ENCODE results near the gene ZNF12.
"Not testable (repeated sequence)": the region's sequence is repeated elsewhere in the genome, so short reads cannot be mapped to it uniquely, and the experiment has no call there.

The ZNF12 gene

DNA sequence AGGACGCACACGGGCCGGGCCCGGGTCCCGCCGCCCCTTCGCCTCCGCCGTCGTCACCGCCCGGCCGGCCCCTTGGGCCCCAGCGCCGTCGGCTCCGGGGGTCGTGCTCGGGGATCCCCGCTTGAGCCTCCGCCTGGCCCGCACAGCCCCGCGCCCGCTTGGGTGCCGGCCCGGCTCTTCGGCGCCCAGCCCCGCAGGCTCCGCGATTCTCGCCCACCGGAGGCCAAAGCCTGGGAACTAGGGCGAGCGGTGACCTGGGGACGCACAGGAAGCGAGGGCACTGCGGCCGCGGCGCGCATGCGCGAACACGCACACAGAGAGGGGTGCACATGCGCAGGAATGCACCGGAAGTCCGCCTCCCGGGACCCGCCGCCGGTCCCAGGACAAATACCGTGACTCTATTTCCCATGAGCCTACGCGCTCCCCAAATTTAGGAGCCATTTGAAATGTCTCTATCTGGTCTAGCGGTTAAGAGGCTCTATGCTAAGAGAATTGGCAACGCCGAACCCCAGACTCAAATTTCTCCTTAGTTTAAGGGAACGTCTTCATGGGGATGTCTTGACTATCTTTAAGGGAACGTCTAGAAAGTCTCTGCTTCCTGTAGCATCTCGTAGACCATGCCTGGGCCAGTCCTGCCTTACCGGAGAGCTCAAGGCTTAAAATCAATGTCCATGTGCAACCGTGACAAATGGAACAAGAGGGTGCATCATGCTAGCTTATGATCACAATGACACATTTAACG is at the start of gene ZNF12:
ZNF12 (minus strand) TSS at position 282 of the 742 bp plus-strand sequence. CDS start 1,774 bp downstream, outside the sequence.
- peak; percentile 96 for DNase-seq

DNA sequence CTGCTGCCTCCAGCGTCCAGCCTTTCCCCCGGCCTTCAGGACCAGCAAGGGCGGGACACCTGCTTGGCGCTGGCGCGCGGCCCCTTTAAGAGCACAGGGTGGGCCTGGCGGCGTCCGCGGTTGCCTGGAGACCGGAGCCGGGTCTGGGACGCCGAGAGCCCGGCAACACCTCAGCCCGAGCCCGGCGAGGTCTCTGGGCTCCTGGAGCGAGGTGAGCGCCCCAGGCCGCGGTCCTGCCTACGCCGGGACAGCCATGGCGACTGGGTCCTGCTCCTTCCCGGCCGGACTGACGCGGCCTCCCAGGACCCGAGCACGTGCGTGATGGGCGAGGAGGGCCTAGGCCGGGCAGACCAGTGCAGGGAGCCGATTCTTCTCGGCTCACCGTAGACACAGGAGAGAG is 47.2 kb upstream of the ZNF12 start, which contains the start of gene RSPH10B2:
RSPH10B2 (plus strand) TSS at position 140 of the 400 bp plus-strand sequence. CDS start 3,575 bp downstream, outside the sequence.
- not testable (repeated sequence) for DNase-seq

DNA sequence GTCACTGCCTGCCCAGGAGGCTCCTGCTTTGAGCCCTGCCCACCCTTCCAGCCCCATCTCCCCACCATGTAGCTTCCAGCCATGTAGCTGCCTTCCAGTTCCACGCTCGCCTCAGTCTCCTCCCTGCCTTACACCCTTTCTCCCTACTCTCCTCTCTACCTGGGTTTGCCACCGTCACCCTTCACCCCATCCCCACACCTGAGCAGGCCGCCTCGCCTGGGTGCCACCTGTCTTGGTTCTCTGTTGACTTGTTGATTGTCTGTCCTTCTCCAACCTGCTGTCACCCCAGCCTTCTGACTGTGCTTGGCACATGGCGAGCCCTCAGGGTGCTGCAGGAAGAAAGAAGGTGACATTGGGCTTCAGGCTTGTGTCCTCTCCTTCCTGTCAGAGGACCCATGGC is 43.4 kb upstream of the ZNF12 start:
- DNase-seq = not testable (repeated sequence)

DNA sequence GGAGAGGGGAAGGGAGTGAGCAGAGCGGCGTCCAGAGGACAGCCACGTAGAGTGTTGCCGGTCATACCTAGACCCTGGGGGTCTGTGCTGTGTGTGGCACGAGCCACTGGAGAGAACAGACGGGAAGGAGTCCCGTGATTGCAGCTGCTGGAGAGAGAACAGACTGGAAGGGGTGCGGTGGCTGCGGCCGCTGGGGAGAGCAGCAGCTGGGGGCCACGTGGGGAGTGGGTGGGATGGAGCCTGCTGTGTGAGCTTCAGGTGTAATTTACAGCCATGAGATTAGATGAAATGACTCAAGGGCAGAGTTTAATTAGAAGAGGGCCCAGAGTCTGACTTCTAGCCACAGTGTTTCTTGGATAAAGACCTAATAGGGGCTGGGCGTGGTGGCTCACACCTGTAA is 42.6 kb upstream of the ZNF12 start:
- DNase-seq = not testable (repeated sequence)

DNA sequence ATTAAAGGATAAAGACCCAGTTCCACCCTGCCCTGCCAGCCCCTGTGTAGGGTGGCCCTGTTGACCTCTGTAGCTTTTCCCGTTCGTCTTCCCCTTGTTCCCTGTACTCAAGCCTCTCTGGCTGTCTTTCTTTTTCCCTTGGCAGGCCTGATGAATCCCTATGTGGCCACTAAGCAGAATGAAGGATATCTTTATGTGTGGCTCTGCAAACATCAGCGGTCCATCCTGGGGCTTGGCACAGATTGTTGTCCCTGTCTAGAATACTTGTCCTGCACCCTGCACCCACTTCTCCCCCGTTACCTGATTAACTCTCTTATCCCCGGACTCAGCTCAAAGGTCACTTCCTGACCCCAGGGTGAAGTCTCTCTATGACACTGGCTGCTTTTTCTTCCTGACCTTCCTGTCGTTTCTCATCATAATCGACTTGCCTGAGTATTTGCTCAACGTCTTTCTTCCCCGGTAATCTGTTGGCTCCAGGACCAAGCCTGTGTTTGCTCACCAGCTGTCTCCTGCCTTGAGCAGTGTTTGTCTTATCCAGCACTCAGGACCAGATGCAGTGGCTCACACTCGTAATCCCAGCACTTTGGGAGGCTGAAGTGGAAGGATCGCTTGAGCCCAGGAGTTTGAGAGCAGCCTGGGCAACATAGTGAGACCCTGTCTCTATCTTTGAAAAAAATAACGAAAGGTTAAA is 37.8 kb upstream of the ZNF12 start:
- not testable (repeated sequence) for DNase-seq

DNA sequence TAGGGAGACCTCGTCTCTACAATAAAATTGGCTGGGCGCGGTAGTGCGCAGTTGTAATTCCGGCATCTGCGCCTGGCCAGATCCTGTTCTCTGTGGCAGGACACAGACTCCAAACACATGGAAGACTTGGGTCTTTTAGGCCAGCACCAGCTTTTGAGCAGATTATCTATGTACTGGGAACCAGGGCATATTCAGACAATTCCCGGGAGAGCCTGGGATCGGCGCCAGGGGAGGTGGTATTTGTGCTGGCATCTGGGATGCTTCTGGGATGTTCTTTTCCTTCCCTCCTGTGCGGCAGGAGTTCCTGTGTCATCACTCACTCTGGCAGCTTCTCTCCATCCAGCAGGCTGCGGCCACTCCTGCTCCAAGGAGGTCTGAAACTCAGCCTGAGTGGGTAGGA is 31.7 kb upstream of the ZNF12 start:
- not testable (repeated sequence) for DNase-seq

DNA sequence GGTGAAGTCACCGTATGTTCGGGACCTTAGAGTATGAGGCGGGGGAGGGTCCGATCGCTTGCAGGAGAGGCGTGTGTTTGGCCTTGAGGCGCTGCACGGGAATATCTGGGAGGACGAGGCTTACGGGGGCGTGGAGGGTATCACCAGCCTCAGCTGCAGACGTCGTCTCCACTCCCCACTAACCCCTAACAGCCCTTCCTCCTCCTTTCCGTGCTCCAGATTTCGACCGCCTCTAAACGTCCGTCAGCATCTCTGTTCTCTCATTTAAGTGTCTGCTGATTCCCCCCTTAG is 23.5 kb upstream of the ZNF12 start:
- DNase-seq = no peak

DNA sequence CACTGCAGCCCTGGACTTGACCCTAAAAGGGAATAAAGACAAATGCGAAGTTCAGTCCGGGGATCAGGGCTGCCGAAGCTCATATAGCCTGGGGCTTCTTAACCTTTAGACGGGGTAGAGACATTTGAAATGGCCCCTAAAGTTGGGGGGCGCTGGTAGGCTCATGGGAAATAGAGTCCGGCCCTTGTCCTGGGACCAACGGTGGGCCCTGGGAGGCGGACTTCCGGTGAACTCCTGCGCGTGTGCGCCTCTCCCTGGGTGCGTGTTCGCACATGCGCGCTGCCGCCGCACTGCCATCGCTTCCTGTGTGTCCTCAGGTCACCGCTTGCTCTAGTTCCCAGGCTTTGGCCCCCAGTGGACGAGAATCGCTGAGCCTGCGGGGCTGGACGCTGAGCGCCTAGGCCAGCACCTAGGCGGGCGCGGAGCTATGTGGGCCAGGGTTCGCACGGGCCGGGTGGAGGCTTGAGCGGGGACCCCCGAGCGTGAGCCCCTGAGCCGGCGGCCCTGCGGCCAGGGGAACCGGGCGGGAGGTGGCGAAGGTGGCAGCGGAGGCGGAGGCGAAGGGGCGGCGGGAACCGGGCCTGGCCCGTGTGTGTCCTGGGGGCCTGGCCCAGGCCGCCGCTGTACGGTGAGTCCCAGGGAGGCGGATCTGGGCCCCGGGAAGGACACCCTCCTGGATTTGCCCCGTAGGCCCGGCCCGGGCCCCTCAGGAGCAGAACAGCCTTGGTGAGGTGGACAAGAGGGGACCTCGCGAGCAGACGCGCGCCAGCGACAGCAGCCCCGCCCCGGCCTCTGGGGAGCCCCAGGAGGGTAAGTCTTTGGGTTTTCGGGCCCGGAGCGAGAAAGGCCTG is 23.0 kb upstream of the ZNF12 start:
- DNase-seq = peak; percentile 86

DNA sequence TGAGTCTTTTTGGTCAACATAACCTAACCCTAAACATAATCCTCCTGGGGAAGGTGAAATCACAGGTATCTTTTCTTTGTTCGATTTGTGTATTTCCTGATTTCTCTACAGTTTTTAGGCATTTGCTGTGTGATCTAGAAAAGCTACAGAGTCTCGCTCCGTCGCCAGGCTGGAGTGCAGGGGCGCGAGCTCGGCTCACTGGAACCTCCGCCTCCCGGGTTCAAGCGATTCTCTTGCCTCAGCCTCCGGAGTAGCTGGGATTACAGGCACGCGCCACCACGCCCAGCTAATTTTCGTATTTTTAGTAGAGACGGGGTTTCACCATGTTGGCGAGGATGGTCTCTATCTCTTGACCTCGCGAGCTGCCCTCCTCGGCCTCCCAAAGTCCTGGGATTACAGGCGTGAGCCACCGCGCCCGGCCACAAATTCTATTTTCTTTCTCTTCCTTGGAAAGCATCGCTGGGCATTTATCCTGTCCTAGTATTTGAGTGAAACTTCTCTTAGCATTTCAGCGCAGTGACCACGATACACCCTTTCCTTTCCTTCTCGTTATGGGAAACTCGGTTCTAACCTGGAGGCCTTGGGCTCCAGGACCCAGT is 22.2 kb upstream of the ZNF12 start:
- DNase-seq = not testable (repeated sequence)

DNA sequence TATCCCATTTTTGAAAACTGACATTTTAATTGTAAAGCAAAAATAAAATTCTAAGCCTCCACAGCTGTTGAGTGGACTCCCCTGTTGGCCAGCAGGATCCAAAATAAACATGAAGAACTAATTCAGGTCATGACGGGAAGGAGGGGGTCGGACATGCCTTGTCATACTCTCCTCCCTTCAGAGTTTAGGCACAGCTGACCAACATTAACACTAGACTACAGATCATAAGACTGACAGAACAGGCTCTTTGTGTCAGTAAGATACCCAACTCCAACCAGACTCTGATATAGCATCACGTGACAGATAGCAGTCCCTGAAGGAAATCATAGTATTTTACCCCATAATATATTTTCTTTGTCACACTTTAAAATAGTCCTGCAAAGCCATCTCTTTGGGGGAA is 20.9 kb upstream of the ZNF12 start:
- DNase-seq = no peak

DNA sequence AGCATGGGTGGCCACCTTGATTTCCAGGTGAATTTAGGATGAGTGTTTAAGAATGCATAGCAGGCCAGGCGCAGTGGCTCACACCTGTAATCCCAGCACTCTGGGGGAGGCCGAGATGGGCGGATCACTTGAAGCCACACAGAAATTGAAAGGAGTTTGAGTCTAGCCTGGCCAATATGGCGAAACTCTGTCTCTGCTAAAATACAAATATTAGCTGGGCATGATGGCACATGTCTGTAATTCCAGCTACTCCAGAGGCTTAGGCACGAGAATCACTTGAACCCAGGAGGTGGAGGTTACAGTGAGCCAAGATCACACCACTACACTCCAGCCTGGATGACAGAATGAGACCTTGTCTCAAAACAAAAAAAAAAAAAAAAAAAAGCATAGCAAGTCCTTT is 19.6 kb upstream of the ZNF12 start:
- DNase-seq = not testable (repeated sequence)

DNA sequence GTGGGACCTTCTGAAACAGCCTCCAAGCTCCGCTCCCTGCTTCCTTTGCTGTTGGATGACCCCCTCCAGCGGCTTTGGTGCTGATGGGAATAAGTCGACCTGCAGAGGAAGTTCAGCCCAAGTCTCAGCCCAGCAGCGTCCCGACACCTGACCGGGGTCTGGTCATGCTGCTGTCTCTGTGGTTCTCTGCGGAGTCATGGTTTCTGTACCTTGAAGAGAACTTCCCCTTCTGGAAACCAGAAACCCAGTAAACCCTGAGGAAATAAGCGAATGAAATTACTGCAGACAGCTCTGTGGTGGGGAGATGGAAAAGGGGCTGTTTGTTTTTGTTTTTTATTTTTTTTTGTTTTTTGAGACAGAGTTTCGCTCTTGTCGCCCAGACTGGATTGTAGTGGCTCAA is 18.3 kb upstream of the ZNF12 start:
- no peak for DNase-seq

DNA sequence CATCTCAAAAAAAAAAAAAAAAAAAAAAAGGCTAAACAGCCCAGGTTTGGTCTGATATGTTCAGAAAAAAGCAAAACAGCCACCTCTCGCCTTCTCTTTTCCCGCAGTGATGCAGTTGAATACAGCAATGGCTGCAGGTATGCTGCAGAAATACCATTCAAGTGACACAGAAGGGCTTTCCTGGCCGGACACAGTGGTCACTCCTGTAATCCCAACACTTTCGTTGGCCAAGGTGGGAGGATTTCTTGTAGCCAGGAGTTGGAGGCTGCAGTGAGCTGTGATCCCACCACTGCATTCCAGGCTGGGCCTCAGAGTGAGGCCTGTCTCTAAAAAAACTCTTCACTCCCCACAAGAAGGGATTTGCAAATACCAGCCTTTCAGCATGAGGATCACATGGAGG is 17.6 kb upstream of the ZNF12 start:
- not testable (repeated sequence) for DNase-seq

DNA sequence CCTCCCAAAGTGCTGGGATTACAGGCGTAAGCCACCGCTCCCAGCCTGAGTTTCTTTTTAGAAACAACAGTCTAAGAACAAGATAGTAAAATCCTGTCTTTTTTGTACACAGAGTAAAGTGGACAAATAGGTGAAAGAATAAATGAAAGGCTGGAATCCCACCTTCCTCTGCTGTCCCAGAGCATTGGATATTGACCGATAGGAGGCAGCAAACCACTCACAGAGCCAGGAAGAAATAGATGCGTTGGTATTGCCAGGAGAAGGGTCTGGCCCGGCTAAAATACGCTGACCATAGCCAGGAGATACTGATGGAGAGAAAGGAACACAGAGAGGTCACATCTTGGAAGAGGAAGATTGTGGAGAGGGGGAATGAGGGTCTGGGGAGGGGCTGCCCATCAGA is 11.4 kb upstream of the ZNF12 start:
- DNase-seq = no peak

DNA sequence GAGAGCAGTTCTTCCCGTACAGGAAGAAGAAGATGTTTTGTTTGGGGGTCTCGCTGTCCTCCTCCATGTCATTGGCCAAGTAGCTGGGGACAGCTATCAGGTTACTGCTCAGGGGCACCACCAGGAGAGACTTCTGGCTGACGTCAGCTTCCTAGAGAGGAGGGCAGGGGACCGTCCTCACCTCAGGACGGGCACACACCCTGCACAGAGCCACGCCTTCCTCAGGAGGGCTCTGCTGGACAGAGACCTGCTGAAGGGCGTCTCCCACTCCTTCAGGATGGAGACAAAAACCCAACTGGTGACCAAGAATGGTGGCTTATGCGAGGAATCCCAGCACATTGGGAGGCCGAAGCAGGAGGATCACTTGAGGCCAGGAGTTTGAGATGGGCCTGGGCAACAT is 9.2 kb upstream of the ZNF12 start:
- not testable (repeated sequence) for DNase-seq

DNA sequence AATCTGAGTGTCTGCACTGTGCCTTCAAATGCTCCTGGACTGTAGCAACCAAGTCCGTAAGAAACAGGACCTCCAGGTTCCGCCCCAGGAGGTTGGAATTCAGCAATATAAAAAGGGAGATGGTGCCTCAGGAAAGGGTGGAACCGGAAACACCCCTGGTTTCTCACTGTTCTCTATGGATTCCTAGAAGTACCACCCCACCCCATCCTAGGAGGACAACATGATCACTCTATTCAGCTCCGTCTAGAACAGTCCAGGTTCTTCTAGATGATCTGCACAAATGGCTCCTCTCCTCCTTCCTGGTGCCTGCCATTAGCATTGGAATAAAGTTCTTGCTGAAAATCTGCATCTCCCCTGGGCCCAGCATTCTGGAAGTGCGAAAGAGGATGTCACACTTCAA is 7.6 kb upstream of the ZNF12 start:
- DNase-seq = no peak

DNA sequence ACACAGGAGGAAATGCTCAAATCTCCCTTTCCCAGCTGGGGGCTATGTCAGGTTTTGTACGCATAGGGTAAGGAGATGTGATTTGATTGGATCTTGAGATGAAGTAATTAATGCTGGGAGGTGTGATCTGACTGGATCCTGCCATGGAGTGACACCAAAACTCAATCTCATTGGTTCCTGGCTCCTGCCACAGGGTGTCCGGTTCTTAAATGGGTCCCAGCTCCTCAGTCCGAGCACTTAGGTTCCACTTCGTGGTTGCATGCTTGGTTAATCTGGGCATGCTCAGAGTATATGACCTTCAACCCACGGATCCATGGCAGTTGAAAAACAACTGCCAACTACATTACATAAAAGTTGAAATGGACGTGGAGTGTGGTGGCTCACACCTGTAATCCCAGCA is 3.1 kb upstream of the ZNF12 start:
- DNase-seq = peak; percentile 8

DNA sequence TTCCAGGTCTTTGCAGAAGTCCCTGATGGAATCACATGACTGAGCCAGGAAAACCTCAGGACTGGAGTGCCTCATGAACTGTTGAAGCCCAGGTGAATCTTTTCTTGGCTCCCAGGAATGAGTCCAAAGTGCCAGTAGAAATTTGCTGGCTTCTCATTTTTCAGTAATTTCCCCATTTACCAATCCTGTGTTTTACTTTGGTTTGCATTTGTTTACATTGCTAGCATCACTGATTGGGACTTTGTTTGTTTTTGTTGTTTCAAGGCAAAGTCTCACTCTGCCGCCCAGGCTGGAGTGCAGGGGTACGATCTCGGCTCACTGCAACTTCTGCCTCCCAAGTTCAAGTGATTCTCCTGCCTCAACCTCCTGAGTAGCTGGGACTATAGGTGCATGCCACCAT is 1.6 kb upstream of the ZNF12 start:
- no peak for DNase-seq

DNA sequence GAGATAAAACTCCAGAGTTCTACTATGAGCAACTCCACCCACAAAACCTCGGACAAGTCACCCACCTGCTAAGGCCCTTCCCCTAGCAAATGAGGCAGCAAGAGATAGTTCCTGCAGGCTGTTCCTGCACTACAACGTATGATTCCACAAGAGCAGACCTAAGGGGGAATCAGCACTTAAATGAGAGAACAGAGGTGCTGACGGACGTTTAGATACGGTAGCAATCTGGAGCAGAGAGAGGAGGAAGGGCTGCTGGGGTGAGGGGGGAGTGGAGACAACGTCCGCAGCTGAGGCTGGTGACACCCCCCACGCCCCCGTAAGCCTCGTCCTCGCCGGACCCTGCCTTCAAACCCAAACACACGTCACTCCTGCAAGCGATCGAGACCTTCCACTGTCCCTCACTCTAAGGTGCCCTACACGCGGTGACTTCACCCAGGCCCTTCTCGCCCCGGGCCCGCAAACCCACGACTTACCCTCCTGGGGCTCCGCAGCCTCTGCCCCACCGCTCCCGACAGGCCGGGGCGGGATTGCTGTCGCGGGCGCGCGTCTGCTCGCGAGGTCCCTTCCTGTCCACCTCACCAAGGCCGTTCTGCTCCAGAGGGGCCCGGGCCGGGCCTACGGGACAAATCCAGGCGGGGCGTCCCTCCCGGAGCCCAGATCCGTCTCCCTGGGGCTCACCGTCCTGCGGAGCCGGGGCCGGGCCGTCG is 635 bp downstream of the ZNF12 start:
- peak; percentile 33 for DNase-seq

DNA sequence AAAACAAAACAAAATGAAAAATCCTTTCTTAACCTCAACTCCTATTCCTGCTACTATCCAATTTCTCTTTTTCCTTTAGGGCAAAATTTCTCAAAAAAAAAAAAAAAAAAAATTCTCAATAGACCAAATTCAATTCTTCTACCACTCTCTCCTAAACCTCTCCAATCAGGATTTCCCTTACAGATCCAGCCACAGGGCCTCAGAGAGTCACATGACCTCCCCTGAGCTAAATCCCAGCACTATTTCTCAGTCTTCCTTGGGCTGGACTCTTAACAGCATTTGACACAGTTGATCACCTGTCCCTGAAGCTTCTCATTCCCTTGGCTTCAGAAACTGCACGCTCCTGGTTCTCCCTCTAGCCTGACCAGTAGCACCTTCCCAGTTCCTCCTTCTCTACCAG is 4.9 kb downstream of the ZNF12 start:
- no peak for DNase-seq

DNA sequence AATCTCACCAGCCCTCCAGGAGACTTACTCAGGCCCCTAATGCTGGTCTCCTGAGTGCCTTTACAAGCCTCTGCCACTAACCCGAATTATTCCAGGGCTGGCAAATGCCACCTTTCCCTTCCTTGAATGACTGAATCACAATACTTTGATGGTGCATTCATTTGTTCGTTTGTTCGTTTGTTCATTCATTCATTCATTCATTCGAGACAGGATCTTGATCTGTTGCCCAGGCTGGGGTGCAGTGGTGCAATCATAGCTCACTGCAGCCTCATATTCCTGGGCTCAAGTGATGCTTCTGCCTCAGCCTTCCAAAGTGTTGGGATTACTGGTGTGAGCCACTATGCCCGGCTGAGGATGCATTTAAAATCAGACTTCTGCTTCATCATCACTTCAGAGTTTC is 6.0 kb downstream of the ZNF12 start:
- DNase-seq = no peak

DNA sequence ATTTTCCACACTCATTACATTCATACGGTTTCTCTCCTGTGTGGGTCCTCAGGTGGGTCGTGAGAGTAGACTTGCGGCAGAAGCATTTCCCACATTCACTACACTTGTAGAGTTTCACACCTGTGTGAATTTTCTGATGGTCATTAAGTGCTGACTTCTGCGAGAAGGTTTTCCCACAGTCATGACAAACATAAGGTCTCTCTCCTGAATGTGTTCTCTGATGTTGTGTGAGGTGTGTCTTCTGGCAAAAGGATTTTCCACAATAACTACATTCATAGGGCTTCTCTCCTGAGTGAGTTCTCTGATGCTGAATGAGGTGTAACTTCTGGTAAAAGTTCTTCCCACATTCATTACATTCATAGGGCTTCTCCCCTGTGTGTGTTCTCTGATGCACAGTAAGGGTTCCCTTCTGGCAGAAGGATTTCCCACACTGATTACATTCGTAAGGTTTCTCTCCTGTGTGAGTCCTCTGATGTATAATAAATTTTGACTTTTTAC is 15.1 kb downstream of the ZNF12 start:
- no peak for DNase-seq

Measured in stimulated activated CD4-positive, alpha-beta T cell treated with anti-CD3 and anti-CD28 coated beads, Interleukin-4, amount 100 ng/mL, for 24 hours (primary cell).